SW 1271 (cell line): ENCODE results near the gene GSK3B.
"Not testable (repeated sequence)": the region's sequence is repeated elsewhere in the genome, so short reads cannot be mapped to it uniquely, and the experiment has no call there.

Source experiments
- DNase-seq, 2 experiments: peaks; one replicate each; lab custom pipeline; 2025; lab: John Stamatoyannopoulos, UW

Gene GSK3B

GRCh38 chr3:119933207-119933606 is 161.0 kb downstream of the GSK3B start:
- DNase-seq, result no peak

GRCh38 chr3:119930286-119930685 is 164.0 kb downstream of the GSK3B start:
- DNase-seq, result no peak

DNA sequence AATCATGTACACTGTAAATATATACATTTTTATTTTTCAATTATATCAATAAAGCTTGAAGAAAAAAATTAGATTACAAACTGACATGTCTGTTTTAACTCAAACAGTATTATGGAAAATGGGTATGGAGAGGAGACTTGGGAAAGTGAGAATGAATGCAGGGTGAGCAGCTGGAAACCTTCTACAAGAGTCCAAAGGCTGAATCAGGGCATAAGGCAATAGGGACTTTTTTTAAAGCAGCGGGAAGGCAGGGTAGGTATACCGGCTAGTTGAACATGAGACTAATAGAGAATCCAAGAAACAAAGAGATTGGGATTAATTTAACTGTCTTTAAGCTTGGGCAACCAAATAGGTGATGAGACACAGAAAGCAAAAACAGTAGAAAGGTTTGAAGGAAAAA is 167.1 kb downstream of the GSK3B start:
- DNase-seq, result no peak

DNA sequence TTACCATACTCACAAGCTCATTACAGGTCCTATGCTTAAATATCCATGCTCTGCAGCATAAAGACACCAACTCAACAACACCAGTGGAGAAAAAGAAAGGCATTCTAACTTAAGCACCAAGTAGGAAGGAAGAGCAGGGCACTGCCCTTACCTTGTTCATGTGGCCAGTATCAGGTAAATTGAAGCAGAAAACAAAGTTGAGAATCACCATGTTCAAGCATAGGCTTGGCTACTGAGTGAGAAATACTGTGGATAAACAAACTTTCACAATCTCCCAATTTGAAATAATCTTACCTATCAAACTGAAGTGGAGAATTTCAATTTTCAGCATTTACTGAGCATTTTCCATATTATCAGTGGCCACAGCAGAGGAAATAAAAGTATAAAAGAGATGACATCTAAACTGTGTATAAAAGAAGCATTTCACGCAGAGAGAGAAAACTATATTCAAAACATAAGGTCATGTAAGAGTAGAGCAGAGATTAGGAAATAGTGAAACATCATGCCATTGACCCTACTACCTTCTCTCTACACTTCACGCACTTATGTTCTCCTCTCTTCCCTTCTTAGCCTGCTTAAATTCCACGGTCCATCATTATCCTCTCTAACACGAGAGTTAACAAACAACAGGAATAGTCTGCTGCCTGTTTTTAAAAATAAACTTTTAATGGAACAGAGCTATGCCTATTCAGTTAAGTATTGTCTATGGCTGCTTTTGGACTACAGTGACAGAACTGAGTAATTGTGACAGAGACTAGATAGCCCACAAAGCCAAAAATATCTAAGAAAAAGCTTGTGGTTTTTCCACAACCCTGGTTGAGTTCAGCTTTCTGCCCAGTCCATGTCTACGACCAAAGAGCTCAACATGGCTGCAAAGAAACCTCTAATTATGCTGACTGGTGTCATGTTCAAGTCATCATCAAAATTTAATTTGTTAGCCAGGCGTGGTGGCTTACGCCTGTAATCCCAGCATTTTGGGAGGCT is 169.8 kb downstream of the GSK3B start:
- DNase-seq, result no peak

DNA sequence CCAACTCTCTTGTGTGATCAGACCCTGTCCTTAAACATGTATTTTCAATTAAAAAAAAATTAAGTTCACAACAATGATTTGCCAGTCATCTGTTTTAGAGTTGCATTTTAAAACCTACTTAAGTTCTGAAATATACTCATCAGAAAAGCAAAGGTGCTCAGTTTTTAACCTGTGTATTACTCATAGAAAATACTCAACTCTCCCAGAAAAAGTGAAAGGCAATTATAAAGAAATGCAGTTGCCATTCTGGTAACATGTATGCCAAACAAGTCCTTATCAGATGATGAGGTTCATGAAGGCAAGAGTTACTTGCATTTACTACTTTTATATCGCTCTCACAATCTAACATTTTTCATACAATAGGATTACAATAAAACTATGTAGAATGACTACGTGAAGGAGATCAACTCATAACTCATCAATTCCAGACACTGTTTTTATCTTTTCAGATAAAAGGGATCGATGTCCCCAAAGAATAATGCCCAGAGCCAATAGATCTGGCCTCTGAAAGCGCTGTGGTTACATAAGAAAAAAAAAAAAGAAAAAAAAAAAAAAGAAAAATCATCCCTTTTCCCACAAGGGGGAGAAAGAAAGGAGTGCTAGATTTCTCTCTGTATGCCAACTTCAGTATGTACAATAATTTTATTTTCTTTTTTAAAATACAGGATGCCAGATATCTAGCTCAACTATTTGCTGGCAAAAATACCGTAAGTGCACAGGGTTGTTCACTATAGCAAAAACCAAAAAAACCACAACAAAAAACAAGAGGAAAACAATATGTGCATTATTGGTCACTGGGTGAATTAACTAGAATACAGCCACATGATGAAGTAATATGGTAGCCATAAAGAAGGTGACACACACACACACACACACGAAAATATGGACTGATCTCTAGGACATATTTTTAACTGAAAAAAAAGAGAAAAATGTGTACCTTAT is 175.0 kb downstream of the GSK3B start:
- DNase-seq, result no peak

GRCh38 chr3:119913021-119913420 is 181.2 kb downstream of the GSK3B start:
- DNase-seq, result no peak

DNA sequence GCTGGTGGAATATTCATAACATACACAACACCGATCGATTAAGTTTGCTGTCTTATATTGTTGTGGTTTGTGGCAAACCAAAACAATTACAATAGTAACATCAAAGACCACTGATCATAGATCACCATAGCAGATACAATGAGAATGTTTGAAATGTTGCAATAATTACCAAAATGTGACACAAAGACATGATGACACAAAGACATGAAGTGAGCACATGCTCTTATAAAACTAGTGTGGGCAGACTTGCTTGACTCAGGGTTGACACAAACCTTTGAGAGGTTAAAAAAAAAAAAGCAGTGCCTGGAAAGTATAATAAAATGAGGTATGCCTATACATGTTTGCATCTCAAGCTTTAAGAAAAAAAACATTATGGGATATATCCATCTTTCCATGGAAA is 182.0 kb downstream of the GSK3B start:
- no peak for DNase-seq

DNA sequence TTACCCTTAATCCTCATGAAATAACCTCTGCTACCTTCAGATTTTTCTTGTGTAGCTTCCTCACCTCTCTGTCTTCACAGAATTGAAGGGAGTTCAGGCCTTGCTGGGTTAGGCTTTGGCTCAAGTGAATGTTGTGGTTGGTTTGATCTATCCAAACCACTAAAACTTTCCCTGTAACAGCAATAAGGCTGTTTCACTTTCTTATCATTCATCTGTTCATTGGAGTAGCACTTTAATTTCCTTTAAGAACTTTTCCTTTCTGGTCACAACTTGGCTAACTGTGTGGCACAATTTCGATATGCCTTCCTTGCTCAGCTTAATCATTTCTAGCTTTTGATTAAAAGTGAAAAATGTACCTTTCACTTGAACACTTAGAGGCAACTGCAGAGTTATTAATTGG is 182.5 kb downstream of the GSK3B start:
- DNase-seq, result no peak

DNA sequence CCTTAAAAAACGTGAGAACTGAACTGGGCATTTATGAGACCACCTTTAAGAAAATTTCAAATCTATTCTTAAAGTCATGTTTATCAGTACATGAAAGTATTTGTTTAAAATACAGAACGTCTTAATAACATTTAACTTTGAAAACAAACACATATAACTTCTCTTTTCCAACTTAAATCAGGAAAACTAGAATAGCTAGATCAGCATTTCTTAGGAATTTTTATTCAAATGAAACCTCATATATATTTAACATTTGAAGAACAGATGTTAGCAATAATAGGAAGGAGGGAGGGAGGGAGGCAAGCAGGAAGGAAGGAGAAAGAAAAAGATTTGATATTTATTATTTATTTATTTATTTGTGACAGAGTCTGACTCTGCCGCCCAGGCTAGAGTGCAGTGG is 192.2 kb downstream of the GSK3B start:
- DNase-seq, result no peak

DNA sequence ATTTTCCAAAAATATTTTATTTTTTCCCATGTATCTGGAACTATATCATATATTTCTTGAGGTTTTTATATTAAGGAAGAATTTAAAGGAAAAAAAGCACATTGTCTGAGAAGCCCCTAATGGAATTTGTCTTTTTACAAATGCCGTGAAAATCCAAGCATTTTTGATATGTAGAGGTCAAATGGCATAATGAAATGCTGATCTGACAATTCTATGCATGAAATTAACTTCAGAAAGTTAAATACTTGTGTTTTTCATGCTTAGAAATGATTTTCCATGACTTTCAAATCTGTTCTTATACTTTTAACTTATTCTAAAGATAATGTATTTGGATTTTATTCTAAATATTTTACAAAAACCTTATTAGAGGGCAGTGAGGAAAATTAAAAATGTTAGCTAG is 193.1 kb downstream of the GSK3B start:
- no peak for DNase-seq

DNA sequence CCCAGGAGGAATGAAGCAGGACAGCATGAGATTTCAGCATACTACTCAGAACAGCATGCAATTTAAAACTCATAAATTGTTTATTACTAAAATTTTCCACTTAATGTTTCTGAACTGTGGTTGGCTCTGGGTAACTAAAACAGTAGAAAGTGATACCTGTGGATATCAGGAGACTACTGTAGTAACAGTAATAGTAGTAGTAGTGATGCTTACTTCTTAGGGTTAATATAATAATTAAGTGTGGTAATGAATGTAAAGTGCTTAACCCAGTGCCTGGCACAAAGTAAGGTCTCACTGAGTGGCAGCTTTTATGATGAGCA is 195.1 kb downstream of the GSK3B start:
- DNase-seq, result no peak

DNA sequence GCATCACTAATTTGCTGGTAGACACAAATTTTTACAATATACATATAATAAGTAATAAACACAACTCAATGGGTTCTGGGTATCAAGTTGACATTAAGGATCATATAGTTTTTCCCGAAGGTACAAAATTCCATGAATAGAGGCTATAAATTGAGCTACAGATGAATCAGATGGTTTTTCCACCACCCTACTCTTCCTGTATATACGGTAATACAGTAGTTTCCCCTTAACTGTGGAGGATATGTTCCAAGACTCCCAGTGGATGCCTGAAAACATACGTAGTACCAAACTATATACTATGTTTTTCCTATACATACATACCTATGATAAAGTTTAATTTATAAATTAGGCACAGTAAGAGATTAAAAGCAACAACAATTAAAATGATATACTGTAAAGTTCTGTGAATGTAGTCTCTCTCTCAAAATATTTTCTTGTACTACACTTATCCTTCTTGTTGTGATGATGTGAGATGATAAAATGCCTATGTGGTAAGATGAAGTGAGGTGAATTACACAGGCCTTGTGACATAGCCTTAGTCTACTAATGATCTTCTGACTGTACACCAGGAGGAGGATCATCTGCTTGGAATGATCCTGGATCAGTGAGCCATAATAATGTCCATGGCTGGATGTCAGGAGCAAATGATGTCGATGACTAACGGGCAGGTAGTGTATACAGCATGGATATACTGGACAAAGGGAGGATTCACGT is 195.6 kb downstream of the GSK3B start:
- DNase-seq, result no peak

- no peak for DNase-seq
These were observed 200.1 kb downstream of the GSK3B start for GRCh38 chr3:119894195-119894594.

DNA sequence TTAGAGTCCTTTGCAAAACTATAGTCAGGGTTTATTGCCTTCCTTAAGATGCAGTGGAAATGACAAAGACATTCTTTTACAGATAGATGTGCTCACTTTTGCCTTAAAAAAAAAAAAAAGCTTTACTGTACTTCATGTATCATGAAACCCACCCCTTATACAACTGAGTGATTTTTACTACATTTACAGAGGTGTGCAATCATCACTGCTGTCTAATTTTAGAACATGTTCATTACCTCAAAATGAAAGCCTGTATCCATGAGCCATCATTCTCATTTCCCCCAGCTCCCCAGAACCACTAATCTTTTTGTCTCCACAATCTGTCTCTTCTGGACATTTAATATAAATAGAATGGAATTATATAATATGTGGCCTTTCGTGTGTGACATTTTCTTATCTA is 200.5 kb downstream of the GSK3B start:
- no peak for DNase-seq

DNA sequence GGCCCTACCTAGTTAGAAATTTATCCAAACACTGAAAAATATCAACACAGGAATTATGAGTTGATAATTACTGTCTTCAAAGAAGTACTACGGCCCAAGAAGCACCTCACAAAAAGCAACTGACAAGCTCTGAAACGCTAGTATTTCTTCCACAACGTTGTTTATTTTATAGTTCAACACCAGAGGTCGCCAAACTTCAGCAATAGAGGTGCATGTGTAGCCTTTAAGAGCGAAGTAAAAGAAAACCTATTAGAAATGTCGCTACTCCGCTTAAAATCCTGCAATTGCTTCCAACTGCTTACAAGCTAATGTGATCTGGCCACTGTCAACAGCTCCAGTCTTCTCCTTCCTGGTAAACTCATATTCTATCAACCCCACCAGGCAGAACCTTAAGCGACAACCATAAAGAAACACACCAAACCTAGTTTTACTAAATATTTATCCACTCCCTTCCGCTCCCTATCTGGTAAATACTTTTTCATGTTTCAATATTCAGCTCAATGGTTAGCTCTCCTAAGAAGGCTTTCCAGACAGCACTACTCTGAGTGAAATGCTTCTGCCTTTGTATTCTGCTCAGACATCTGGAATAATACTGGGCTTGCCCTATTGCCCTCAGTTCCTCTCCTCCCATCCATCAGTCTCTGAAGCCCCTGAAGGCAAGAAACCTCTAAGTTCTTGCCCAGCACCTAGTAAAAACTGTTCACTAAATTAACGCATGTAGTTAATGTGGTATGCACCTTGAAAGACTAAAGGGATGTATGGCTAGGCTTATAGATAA is 202.1 kb downstream of the GSK3B start:
- DNase-seq, result peak in 1 of 2 experiments; percentile 56

- not testable (repeated sequence) for DNase-seq
These were observed 205.6 kb downstream of the GSK3B start for GRCh38 chr3:119888681-119889080.

GRCh38 chr3:119885746-119886530 is 208.3 kb downstream of the GSK3B start:
- no peak for DNase-seq

GRCh38 chr3:119884161-119884557 is 210.1 kb downstream of the GSK3B start:
- no peak for DNase-seq

GRCh38 chr3:119883461-119884160 is 210.6 kb downstream of the GSK3B start:
- no peak for DNase-seq

- no peak for DNase-seq
These were observed 213.3 kb downstream of the GSK3B start for GRCh38 chr3:119880966-119881365.
